Measurements from ENCODE around the gene BEST4. TPM values are rescaled to one million over a fixed set of nuclear protein-coding genes. Genes with fewer than 3 reads are reported as not detected.

Gene BEST4
- total and polyA plus RNA-seq, 2 of the 13 experiments (the other 11 are each of a cell fraction or from before 2014, with no cell fraction given), result 0.77 to 1.4 TPM

DNA sequence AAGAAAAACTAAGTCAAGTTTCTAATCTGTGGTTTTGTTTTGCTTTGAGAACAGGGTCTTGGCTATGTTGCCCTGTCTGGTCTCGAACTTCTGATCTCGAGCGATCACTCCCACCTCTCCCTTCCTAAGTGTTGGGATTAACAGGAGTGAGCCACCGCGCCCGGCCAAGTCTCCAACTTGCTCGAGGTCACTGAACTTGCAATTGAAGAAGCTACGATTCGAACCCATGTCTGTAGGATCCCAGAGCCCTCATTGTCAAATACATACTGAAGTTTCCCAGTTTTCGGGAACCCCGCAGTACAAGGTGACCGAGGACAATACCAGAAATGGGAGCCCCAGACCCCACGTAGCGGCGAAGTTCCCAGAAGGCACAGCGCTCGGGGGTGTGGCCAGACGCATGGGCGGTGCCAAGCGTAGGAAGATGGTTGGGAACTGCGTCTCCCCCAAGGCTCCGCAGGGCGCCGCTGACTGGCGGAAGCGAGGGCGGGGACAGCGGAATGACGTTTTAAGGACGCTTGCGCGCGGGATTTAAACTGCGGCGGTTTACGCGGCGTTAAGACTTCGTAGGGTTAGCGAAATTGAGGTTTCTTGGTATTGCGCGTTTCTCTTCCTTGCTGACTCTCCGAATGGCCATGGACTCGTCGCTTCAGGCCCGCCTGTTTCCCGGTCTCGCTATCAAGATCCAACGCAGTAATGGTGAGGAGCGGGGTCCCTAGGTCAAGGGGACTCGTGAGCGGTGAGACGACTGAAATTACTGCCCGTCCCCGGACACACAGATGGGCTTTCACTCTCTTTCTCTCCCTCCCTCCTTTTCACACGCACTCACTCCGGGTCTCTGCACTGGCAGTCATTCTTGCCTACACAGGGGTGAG lies 48.4 kb downstream of the BEST4 start, which contains the start of gene KIF2C (continued):
- TF ChIP-seq SALL1 (CRISPR knock-in tag; IDR thresholded peaks at IDR 0.05) (peak; percentile 74), RXRB (CRISPR knock-in tag; IDR thresholded peaks at IDR 0.05; ENCODE audit: borderline replicate concordance) (peak; percentile 49; the same call in 1 of the 2 replicates), REL (CRISPR knock-in tag; conservative IDR thresholded peaks at IDR 0.05) (peak; percentile 51; the same call in 1 of the 2 replicates), MEF2D (CRISPR knock-in tag; IDR thresholded peaks at IDR 0.05) (0 out of 2 replicates have a peak, but pooled peaks have one; percentile 20), TOPORS (CRISPR knock-in tag; IDR thresholded peaks at IDR 0.05) (peak; percentile 80; the same call in 1 of the 2 replicates), FOXA3 (CRISPR knock-in tag; IDR thresholded peaks at IDR 0.05) (peak; percentile 21; the same call in 1 of the 2 replicates), ZSCAN21 (CRISPR knock-in tag; IDR thresholded peaks at IDR 0.05; ENCODE audit: borderline replicate concordance) (peak; percentile 64; the same call in 1 of the 2 replicates)
- TF ChIP-seq, protein P1, sequence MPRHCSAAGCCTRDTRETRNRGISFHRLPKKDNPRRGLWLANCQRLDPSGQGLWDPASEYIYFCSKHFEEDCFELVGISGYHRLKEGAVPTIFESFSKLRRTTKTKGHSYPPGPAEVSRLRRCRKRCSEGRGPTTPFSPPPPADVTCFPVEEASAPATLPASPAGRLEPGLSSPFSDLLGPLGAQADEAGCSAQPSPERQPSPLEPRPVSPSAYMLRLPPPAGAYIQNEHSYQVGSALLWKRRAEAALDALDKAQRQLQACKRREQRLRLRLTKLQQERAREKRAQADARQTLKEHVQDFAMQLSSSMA (CRISPR knock-in tag; IDR thresholded peaks at IDR 0.05), result peak; percentile 79
- TF ChIP-seq, protein P2, sequence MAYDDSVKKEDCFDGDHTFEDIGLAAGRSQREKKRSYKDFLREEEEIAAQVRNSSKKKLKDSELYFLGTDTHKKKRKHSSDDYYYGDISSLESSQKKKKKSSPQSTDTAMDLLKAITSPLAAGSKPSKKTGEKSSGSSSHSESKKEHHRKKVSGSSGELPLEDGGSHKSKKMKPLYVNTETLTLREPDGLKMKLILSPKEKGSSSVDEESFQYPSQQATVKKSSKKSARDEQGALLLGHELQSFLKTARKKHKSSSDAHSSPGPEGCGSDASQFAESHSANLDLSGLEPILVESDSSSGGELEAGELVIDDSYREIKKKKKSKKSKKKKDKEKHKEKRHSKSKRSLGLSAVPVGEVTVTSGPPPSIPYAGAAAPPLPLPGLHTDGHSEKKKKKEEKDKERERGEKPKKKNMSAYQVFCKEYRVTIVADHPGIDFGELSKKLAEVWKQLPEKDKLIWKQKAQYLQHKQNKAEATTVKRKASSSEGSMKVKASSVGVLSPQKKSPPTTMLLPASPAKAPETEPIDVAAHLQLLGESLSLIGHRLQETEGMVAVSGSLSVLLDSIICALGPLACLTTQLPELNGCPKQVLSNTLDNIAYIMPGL (CRISPR knock-in tag; IDR thresholded peaks at IDR 0.05; ENCODE audit: borderline replicate concordance in 1 of 2, low read depth in 1 of 2), result peak; percentile 52 to 88; a peak in 3 of 4 replicates
- TF ChIP-seq, protein P3, sequence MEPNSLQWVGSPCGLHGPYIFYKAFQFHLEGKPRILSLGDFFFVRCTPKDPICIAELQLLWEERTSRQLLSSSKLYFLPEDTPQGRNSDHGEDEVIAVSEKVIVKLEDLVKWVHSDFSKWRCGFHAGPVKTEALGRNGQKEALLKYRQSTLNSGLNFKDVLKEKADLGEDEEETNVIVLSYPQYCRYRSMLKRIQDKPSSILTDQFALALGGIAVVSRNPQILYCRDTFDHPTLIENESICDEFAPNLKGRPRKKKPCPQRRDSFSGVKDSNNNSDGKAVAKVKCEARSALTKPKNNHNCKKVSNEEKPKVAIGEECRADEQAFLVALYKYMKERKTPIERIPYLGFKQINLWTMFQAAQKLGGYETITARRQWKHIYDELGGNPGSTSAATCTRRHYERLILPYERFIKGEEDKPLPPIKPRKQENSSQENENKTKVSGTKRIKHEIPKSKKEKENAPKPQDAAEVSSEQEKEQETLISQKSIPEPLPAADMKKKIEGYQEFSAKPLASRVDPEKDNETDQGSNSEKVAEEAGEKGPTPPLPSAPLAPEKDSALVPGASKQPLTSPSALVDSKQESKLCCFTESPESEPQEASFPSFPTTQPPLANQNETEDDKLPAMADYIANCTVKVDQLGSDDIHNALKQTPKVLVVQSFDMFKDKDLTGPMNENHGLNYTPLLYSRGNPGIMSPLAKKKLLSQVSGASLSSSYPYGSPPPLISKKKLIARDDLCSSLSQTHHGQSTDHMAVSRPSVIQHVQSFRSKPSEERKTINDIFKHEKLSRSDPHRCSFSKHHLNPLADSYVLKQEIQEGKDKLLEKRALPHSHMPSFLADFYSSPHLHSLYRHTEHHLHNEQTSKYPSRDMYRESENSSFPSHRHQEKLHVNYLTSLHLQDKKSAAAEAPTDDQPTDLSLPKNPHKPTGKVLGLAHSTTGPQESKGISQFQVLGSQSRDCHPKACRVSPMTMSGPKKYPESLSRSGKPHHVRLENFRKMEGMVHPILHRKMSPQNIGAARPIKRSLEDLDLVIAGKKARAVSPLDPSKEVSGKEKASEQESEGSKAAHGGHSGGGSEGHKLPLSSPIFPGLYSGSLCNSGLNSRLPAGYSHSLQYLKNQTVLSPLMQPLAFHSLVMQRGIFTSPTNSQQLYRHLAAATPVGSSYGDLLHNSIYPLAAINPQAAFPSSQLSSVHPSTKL (CRISPR knock-in tag; IDR thresholded peaks at IDR 0.05), result peak; percentile 35; the same call in 1 of the 2 replicates
- TF ChIP-seq, protein P4, sequence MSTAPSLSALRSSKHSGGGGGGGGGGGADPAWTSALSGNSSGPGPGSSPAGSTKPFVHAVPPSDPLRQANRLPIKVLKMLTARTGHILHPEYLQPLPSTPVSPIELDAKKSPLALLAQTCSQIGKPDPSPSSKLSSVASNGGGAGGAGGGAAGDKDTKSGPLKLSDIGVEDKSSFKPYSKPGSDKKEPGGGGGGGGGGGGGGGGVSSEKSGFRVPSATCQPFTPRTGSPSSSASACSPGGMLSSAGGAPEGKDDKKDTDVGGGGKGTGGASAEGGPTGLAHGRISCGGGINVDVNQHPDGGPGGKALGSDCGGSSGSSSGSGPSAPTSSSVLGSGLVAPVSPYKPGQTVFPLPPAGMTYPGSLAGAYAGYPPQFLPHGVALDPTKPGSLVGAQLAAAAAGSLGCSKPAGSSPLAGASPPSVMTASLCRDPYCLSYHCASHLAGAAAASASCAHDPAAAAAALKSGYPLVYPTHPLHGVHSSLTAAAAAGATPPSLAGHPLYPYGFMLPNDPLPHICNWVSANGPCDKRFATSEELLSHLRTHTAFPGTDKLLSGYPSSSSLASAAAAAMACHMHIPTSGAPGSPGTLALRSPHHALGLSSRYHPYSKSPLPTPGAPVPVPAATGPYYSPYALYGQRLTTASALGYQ (CRISPR knock-in tag; IDR thresholded peaks at IDR 0.05), result peak; percentile 39; the same call in 1 of the 2 replicates
- TF ChIP-seq, protein P5, sequence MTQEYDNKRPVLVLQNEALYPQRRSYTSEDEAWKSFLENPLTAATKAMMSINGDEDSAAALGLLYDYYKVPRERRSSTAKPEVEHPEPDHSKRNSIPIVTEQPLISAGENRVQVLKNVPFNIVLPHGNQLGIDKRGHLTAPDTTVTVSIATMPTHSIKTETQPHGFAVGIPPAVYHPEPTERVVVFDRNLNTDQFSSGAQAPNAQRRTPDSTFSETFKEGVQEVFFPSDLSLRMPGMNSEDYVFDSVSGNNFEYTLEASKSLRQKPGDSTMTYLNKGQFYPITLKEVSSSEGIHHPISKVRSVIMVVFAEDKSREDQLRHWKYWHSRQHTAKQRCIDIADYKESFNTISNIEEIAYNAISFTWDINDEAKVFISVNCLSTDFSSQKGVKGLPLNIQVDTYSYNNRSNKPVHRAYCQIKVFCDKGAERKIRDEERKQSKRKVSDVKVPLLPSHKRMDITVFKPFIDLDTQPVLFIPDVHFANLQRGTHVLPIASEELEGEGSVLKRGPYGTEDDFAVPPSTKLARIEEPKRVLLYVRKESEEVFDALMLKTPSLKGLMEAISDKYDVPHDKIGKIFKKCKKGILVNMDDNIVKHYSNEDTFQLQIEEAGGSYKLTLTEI (CRISPR knock-in tag; conservative IDR thresholded peaks at IDR 0.05), result no peak
- TF ChIP-seq, protein P6, sequence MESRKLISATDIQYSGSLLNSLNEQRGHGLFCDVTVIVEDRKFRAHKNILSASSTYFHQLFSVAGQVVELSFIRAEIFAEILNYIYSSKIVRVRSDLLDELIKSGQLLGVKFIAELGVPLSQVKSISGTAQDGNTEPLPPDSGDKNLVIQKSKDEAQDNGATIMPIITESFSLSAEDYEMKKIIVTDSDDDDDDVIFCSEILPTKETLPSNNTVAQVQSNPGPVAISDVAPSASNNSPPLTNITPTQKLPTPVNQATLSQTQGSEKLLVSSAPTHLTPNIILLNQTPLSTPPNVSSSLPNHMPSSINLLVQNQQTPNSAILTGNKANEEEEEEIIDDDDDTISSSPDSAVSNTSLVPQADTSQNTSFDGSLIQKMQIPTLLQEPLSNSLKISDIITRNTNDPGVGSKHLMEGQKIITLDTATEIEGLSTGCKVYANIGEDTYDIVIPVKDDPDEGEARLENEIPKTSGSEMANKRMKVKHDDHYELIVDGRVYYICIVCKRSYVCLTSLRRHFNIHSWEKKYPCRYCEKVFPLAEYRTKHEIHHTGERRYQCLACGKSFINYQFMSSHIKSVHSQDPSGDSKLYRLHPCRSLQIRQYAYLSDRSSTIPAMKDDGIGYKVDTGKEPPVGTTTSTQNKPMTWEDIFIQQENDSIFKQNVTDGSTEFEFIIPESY (CRISPR knock-in tag; IDR thresholded peaks at IDR 0.05), result no peak

Measured in HepG2 (cell line).